Stimulated activated CD8-positive, alpha-beta memory T cell treated with anti-CD3 and anti-CD28 coated beads, Interleukin-15, amount 100 ng/mL, for 4 hours (primary cell): Measurements from ENCODE around the gene CST1.
"Not testable (repeated sequence)": the region's sequence is repeated elsewhere in the genome, so short reads cannot be mapped to it uniquely, and the experiment has no call there.

ENCODE experiments used
- DNase-seq, 2 donors: peaks; one replicate each; pipeline ENCODE4 v3.0.0-alpha.2; 2020; ENCODE audit warnings: low read depth in 2 of 2

The CST1 gene, protein sequence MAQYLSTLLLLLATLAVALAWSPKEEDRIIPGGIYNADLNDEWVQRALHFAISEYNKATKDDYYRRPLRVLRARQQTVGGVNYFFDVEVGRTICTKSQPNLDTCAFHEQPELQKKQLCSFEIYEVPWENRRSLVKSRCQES

DNA sequence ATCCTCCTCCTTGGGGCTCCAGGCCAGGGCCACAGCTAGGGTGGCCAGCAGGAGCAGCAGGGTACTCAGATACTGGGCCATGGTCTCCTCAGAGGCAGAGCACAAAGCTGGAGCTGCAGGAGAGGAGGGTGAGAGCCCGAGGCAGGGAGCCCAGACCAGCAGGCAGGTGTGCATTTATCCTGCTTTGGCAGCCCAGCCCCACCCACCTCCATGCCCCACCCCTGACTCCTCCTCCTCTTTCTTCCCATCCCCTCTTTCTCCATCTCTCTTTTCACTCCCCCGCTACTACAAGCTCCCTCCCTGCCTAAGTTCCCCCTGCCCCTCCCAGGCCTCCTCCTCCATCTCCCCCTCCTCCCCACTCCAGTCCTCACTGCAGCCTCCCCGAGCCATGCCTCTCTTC lies at the start of gene CST1:
CST1 (minus strand) TSS at position 150 of the 400 bp plus-strand sequence; CDS start at position 81, 69 bp downstream.
- not testable (repeated sequence) for DNase-seq

DNA sequence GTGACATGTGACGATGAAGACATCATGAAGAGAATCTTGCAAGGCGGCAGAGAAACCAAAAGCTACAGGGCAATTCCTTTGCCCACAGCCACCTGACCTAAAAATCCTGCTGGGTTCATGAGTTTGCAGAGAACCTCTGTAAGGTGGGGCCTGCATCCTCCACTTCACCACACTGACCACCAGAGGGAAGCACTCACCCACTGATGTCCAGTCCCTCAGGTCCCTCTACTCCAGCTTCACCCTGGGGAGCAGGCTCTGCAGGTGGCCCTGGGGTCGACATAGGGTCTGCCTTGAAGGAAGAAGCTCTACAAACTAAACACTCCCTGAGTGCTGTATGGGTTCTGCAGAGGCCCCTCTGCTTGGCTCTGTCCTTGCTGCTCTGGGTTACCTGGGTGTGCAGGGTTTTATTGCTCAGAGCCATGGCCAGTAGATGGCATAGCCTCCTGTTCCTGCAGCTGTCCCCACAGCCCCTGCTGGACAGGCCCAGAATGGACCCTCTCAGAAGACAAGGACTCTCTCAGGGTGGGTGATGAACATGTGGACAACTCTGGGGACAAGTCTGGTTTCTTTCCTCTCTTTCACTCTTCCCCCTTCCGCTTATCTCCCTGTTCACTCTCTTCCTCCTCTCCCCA lies 48.6 kb upstream of the CST1 start:
- not testable (repeated sequence) for DNase-seq

DNA sequence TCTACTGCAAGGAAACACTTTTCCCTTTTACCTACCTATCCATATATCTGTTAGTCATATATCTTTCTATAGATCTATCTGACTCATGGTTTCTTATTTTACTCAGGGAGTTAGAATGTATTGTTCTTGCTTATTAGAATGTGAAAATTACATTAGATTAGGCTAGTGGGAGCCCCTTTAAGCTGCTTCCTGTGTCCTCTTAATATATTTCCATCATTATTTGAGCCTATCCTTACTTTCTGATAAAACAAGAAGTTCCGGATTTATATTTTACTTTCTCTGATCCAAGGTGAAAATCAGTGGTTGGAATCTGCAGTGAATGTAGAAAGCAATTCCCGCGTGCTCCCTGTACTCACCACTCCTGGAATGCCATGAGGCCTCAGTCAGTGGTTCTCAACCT lies 44.8 kb upstream of the CST1 start:
- DNase-seq: no peak

DNA sequence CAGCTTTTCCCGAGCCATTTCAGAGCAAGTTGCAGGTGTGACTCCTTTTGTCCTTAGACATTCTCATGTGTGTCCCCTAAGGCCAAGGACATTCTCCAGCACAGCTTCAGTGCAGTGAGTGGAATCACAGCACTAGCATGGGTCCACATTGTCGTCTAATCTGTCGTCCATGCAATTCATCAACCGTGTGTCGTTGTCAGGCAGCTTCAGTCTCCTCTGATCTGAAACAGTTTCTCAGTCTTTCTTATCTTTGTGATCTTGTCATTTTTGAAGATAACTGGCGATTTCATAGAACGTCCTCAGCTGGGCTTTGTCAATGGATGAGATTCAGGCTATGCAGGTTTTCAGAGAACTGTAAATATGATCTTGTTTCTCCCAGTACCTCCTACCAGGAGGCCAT lies 44.1 kb upstream of the CST1 start:
- DNase-seq: no peak

DNA sequence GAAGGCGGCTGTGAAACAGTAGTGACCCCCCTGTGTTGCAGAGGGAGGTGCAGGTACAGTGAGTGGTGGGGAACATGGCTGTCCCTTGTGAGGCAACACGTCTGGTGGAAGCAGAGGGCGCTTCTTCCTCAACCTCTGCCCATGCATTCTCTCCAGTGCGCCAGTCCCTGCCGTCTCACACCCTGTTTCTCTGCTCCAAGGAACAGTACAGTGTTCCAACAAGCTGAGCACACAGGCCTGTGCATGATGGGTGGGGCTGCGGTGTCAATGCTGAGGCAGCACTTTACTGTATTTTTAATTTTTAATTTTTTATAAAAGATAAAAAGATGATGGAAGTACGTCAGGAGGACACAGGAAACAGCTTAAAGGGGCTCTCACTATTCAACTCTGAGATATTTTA lies 43.3 kb upstream of the CST1 start:
- no peak for DNase-seq

DNA sequence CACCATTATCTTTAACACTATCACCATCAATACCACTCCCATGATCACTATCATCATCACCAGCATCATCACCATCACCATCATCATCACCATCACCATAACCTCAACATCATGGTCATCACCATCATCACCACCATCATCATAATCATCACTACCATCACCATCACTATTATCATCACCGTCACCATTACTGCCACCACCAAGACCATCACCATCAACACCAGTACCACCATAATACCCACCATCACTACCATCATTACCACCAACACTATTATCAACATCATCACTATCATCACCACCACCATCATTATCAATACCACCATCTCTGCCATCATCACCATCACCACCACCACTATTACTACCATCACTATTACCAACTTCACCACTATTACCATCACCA lies 32.7 kb upstream of the CST1 start:
- no peak for DNase-seq

DNA sequence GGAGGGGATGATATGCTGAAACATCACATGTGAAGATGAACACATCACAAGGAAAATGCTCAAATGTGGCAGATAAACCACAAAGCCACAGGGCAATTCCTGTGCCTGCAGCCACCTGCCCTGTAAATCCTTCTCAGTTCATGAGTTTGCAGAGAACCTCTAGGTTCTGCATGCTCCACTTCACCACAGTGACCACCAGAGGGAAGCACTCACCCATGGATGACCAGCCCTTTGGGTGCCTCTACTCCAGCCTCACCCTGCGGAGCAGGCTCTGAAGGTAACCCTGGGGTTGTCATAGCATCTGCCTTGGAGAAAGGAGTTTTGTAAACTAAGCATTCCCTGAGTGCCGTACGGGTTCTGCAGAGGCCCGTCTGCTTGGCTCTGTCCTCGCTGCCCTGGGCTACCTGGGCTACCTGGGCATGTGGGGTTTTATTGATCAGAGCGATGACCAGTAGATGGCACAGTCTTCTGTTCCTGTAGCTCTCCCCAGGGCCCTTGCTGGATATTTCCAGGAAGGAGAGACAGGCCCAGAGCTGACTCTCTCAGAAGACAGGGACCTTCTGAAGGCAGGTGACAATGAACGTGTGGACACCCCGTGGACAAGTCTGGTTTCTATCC lies 31.7 kb upstream of the CST1 start:
- no peak for DNase-seq

DNA sequence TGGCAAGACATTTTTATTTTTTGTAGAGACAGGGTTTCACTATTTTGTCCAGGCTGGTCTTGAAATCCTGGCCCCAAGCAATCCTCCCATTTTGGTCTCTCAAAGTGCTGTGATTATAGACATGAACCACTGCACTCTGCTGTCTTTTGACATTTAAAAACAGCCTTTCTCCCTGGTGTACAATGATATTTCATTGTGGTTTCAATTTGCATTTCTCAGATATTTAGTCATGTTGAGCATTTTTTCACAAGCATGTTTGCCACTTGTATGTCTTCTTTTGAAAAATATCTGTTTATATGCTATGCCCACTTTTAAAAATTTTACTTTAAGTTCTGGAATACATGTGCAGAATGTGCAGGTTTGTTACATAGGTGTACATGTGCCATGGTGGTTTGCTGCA lies 27.9 kb upstream of the CST1 start:
- DNase-seq: not testable (repeated sequence)

DNA sequence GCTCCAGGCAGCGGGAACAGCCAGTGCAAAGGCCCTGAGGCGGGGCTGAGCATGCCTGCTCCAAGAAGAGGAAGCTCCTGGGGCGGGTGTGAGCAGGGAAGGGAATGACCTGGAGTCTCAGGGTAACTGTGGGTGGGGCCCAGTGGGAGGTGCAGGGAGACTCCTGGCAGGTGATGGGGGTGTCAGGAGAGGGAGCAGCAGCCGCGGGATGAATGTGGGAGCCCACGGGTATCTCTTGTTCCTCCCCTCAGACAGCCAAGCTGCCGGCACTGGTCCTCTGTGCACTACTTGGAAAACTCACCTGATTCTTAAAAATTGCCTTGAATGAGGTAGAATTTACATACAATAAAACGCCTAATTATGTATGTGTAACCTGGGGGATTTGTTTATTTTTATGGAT lies 26.6 kb upstream of the CST1 start:
- DNase-seq: not testable (repeated sequence)

DNA sequence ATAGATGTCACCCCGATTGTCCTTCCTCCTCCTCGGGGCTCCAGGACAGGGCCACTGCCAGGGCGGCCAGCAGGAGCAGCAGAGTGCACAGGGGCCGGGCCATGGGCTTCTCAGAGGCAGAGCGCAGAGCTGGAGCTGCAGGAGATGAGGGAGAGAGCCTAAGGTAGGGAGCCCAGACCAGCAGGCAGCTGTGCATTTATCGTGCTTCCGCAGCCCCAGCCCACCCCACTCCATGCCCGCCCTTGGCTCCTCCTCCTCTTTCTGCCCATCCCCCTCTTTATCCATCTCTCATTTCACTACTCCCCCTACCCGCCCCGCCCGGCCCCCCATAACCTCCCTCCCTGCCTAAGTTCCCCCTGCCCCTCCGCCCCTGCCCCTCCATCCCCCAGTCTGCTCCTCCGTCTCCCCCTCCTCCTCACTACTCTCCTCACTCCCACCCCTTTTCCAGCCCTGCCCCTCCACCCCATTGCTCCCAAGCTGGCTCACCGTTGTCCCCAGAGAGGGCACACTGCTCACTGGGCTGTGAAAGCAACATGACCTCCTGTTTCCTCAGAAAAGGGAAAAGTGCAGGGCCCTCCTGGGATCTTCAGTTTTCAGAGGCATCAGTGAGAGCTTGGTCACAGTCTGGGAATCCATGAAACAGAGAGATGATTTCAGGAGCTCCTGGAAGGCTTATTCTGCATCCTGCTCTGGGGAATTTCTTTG lies 25.5 kb upstream of the CST1 start:
- no peak for DNase-seq

DNA sequence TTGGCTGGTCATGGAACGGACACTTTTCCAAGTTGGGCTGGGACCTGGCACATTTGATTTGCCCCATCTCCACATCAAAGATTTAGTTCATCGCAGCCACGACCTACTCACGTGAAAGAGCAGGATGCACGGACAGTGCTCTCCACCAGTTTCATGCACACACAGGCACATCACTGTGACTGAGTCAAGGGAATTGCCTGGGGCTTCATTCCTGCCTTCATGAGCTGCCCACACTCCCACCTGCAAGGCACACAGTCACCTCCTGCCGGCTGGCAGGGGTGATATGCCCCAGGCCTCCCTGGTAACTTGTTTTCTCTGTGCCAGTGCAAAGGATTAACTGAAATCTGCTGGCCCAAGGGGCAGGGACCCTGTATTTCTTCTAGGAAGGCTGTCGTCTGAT lies 23.3 kb upstream of the CST1 start:
- DNase-seq: no peak

DNA sequence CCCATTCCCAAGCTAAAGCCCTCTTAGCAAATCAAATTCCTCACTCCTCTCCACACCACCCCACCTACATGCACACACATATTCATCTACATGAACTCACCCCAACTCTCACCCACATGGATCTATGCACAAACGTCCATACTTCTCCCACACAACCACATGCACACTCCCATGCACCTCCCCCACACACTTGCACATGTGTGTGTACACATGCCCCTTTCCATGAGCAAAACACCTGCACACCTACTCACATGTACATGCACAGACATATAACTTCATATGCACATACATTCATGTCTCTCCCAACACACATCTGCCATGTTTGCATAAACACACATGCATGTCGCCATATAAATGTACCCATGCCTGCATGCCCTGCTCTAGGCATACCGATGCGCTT lies 22.8 kb upstream of the CST1 start:
- no peak for DNase-seq

DNA sequence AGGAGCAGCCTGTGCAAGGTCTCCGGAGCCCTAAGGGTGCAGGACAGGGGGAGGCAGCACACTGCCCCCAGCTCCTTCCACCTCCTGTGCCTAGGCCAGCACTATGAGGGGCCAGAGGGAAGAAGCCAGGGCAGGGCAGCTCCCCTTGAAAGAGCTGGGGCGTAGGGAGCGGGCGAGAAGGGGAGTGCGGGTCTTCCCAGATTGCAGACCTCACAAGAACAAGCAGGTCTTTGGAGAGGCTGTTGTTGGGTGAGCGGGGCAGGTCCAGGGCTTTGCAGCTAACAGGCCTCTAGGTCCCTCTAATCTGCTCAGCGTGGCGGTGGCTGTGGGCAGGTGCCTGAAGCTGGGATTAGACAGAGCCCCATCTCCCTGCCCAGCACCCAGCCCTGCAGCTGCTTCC lies 22.4 kb upstream of the CST1 start:
- no peak for DNase-seq

DNA sequence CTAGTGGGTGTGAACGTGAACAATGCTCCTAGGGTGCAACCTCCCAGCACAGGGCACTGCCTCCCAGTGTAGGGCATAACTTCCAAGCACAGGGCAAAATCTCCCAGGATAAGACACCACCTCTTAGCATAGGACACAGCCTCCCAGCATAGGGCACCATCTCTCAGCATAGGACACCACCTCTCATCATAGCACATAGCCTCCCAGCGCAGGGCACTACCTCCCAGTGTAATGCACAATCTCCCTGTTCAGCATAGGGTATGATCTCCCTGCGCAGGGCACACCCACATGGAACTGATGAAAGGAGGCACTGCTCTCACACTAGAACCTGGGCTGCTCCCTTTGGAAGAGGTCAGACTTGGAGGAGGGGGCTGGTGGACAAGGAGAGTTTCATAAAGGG lies 21.3 kb upstream of the CST1 start:
- no peak for DNase-seq

DNA sequence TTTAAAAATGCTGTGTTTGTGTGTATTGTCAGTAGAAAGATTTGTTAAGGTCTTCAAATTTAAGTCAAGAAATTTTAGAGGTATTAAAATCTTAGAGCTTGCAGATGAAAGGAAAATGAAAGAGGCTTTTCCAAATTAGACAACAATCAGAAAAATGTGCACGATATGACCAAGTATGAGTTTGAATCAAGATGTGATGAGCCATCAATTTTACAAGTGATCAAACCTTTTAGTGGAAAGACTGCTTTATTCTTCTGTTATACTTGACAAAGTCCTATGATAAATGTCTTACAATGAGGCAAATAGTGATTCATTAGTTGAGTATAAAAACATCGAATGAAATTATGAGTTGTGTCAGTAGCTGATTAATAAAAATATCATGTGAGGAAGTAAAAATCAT lies 19.6 kb upstream of the CST1 start:
- DNase-seq: no peak

DNA sequence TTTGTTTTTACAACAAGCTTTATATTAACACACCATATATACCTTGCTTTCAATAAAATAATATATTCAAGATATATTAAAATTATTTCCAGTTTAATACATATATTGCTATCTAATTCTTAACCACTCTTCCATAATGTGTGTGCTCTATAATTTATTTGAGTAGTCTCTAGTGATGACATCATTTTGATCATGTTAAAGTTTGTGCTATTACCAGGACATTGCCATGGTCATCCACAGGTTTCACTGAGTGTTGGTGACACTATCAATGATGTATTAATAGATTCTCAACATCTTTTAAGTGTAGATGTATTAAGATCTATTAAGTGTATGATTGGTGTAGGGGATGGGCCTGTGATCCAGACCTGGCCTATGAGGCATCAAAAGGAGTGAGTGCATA lies 17.8 kb upstream of the CST1 start:
- not testable (repeated sequence) for DNase-seq

DNA sequence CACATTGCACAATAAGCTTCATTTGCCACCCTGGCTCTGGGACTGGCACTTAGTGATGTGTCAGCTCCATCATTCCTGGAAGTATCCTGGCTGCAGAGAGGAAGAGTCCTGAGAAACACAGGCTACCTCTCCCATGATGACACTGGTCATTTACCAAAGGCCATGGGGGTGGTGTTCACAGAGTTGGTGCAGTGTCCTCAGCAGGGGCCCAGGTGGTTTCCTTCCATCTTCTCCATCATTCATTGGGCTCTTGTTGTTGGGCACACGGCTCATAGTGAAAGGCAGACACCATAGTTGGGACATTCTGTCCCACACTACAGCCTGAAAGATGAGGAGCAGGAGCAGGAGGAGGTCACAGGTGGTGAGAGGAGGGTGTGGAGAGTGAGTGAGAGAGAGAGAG lies 15.8 kb upstream of the CST1 start:
- no peak for DNase-seq

DNA sequence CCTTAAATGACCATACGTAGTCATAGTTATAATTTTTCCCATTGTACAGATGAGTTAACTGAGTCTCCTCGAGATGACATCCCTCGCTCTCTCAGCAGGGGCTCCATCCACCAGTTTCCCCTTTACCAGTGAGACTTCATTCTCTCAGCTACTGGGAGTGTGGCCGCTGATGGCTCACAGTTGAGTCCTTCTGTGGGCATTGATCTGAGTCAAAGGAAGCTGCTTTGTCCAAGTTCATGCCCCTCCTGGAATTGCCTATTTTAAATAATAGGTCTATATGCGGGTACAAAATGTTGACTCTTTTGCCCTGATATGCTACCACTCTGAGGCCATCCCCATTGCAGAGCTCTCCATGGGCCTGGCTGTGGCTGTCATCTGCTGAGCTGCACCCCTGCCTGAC lies 14.8 kb upstream of the CST1 start:
- DNase-seq: no peak

DNA sequence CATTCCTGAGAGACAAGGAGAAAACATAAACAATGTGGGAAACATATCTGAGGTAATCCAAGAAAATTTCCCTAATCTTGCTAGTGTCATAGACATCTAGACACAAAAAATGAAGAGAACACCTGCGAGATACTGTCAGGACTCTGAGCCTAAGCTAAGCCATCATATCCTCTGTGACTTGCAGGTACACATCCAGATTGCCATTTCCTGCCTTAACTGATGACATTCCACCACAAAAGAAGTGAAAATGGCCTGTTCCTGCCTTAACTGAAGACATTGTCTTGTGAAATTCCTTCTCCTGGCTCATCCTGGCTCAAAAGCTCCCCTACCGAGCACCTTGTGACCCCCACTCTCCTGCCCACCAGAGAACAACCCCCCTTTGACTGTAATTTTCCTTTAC lies 13.9 kb upstream of the CST1 start:
- not testable (repeated sequence) for DNase-seq

DNA sequence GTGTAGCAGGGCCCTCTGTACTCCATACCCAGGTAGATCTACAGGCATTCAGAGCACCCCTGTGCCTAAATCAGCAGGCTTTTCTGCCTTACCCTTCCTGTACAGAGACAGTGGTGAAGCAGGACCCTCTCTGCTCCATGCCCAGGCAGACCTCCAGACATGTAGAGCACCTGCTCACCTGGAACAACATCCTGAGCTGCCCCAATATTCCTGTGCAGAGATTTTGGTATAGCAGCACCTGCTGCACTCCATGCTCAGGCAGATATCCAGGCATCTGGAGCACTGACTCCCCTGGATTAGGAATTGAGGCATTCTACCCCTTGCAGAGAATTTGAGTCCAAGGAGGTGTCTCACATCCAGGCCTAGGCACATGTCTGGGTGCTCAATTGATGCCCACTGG lies 12.6 kb upstream of the CST1 start:
- DNase-seq: no peak

DNA sequence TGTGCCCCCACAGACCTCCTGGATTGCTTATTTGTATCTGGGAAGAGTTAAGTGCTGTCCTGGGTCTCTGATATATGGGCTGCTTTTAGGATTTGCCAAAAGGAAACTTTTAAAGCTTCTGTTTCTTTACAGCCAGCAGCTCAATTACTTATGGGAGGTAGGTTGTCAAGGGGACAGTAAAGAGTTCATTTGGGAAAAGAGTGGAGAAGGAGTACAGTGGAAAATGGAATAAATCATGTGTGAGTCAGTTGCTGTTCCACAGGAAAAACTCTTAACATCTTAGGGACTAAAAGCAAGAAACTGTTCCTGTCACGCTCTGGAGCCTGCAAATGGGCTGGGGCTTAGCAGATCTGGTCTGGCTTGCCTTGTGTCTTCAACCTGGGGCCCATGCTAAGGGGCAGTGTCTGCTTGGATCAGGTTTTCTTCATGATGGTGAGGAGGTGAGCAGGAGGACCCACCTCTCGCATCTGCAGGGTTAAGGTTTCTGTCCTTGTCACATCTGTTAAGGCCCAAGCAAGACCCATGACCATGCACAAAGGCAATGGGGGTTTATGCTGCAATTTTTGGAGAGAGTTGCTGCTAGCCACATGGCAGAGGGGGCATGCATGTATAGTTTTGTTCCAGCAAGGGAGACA lies 8.7 kb upstream of the CST1 start:
- DNase-seq: no peak

DNA sequence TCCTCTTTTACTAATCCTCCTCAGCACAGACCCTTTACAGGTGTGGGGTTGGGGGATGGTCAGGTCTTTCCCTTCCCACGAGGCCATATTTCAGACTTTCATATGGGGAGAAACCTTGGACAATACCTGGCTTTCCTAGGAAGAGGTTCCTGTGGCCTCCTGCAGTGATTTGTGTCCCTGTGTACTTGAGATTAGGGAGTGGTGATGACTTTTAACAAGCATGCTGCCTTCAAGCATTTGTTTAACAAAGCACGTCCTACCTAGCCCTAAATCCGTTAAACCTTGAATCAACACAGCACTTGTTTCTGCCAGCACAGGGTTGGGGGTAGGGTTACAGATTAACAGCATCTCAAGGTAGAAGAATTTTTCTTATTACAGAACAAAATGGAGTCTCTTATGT lies 6.1 kb upstream of the CST1 start:
- DNase-seq: not testable (repeated sequence)
